Mesendoderm (in vitro differentiated cells): ENCODE measurements around the gene CCNC. TPM values are rescaled to one million over a fixed set of nuclear protein-coding genes. Genes with fewer than 3 reads are reported as not detected.

Source experiments
- small RNA-seq: library from polyadenylated mRNA; stranded (forward); fragments of <200 nt; extraction: miRNeasy Mini kit (QIAGEN cat#:217004); gene quantifications from one replicate; pipeline ENCODE3, GENCODE V24; 2013; ENCODE audit not compliant: insufficient read depth

The CCNC gene

Small RNAs within 50 kb of the gene (small RNA-seq; reads per million reads assigned to genes)
- not detected for gene RF00019
